Activated T-helper 1 cell treated with anti-CD3 and anti-CD28 coated beads, Interleukin-12 subunit alpha, Interleukin-12 subunit beta, Interleukin-2, Interleukin-4 antibody, amounts not matched to agents 30 ng/mL and 10 ng/mL and 1 ng/mL, durations not matched to agents 14 hours and 24 hours and 36 hours (primary cell): Measurements from ENCODE around the gene SMIM24. TPM values are rescaled to one million over a fixed set of nuclear protein-coding genes. Genes with fewer than 3 reads are reported as not detected.

ENCODE experiments used
- DNase-seq: peaks from one replicate; pipeline ENCODE4 v3.0.0; 2021; ENCODE audit warnings: low spot score
- H3K27ac Mint-ChIP-seq: one replicate; pipeline ENCODE4 v1.8.0; 2021; ENCODE audit warnings: mild to moderate bottlenecking, mixed read lengths
- H3K27me3 Mint-ChIP-seq: one replicate; pipeline ENCODE4 v1.8.0; 2022; ENCODE audit warnings: mild to moderate bottlenecking, moderate library complexity, mixed read lengths; ENCODE audit not compliant: insufficient read depth
- H3K36me3 Mint-ChIP-seq: one replicate; pipeline ENCODE4 v1.8.0; 2021; ENCODE audit warnings: low read depth, mixed read lengths
- H3K4me1 Mint-ChIP-seq: one replicate; pipeline ENCODE4 v1.8.0; 2021; ENCODE audit warnings: low read depth, mixed read lengths
- H3K4me3 Mint-ChIP-seq: one replicate; pipeline ENCODE4 v1.8.0; 2021; ENCODE audit warnings: mild to moderate bottlenecking, moderate library complexity, mixed read lengths
- H3K9me3 Mint-ChIP-seq: one replicate; pipeline ENCODE4 v1.8.0; 2021; ENCODE audit warnings: mixed read lengths
- intact Hi-C: fragments of 100-400 bp; cut with micrococcal nuclease; formaldehyde crosslinking; loops from one replicate; pipeline ENCODE4 v1.15.1; 2024
- total RNA-seq: library from RNA; stranded (reverse); gene quantifications from 2 replicates; pipeline ENCODE4 v1.2.3, GENCODE V29; 2022

SMIM24 gene
- total RNA-seq, 1 donor from 2014 or later, result not detected

GRCh38 chr19:3469638-3470499 is 10.5 kb downstream of the SMIM24 start:
- H3K9me3 Mint-ChIP-seq, result no peaks in the 10 kb centered on the region
- no peak overlapping the region for H3K4me3 Mint-ChIP-seq
- no peaks in the 10 kb centered on the region for H3K27me3 Mint-ChIP-seq
- intact Hi-C loops, result no loop called here
- H3K27ac Mint-ChIP-seq, result no peak overlapping the region
- DNase-seq, result no peak
- H3K36me3 Mint-ChIP-seq, result no peaks in the 10 kb centered on the region
- no peaks in the 10 kb centered on the region for H3K4me1 Mint-ChIP-seq

GRCh38 chr19:3468211-3468610 is 12.1 kb downstream of the SMIM24 start:
- no peak for DNase-seq
- Mint-ChIP-seq H3K4me3 (no peak overlapping the region), H3K36me3 (no peaks in the 10 kb centered on the region), H3K9me3 (no peaks in the 10 kb centered on the region), H3K27me3 (no peaks in the 10 kb centered on the region), H3K4me1 (no peaks in the 10 kb centered on the region), H3K27ac (no peak overlapping the region)
- intact Hi-C loops, result no loop called here

- Mint-ChIP-seq H3K4me3 (no peak overlapping the region), H3K27me3 (no peaks in the 10 kb centered on the region), H3K9me3 (no peaks in the 10 kb centered on the region), H3K4me1 (no peaks in the 10 kb centered on the region), H3K36me3 (peaks cover 2% of the 10 kb centered on the region), H3K27ac (no peak overlapping the region)
- intact Hi-C loops, result no loop called here
- no peak for DNase-seq
Measured at GRCh38 chr19:3467437-3468198, 12.7 kb downstream of the SMIM24 start.

- H3K4me3 Mint-ChIP-seq, result no peak overlapping the region
- H3K9me3 Mint-ChIP-seq, result no peaks in the 10 kb centered on the region
- H3K27me3 Mint-ChIP-seq, result no peaks in the 10 kb centered on the region
- peaks cover 2% of the 10 kb centered on the region for H3K36me3 Mint-ChIP-seq
- no peak overlapping the region for H3K27ac Mint-ChIP-seq
- DNase-seq, result no peak
- H3K4me1 Mint-ChIP-seq, result no peaks in the 10 kb centered on the region
- intact Hi-C loops, result no loop called here
Measured at GRCh38 chr19:3466635-3467034, 13.7 kb downstream of the SMIM24 start.

GRCh38 chr19:3465552-3465951 is 14.8 kb downstream of the SMIM24 start:
- H3K27me3 Mint-ChIP-seq, result no peaks in the 10 kb centered on the region
- H3K27ac Mint-ChIP-seq, result no peak overlapping the region
- H3K4me3 Mint-ChIP-seq, result no peak overlapping the region
- no peak for DNase-seq
- no peaks in the 10 kb centered on the region for H3K9me3 Mint-ChIP-seq
- H3K4me1 Mint-ChIP-seq, result no peaks in the 10 kb centered on the region
- H3K36me3 Mint-ChIP-seq, result peaks cover 2% of the 10 kb centered on the region
- intact Hi-C loops, result no loop called here

- no peak overlapping the region for H3K27ac Mint-ChIP-seq
- no peak overlapping the region for H3K4me3 Mint-ChIP-seq
- intact Hi-C loops, result no loop called here
- H3K27me3 Mint-ChIP-seq, result no peaks in the 10 kb centered on the region
- no peaks in the 10 kb centered on the region for H3K9me3 Mint-ChIP-seq
- H3K4me1 Mint-ChIP-seq, result no peaks in the 10 kb centered on the region
- DNase-seq, result no peak
- H3K36me3 Mint-ChIP-seq, result peaks cover 2% of the 10 kb centered on the region
Measured at GRCh38 chr19:3464587-3465235, 15.6 kb downstream of the SMIM24 start.

- no peak for DNase-seq
- intact Hi-C loops, result no loop called here
- Mint-ChIP-seq H3K27me3 (no peaks in the 10 kb centered on the region), H3K36me3 (peaks cover 2% of the 10 kb centered on the region), H3K27ac (no peak overlapping the region), H3K9me3 (no peaks in the 10 kb centered on the region), H3K4me3 (no peak overlapping the region), H3K4me1 (no peaks in the 10 kb centered on the region)
Measured at GRCh38 chr19:3463714-3464586, 16.4 kb downstream of the SMIM24 start.

- H3K4me1 Mint-ChIP-seq, result no peaks in the 10 kb centered on the region
- no peaks in the 10 kb centered on the region for H3K27me3 Mint-ChIP-seq
Measured at GRCh38 chr19:3462991-3463713, 17.2 kb downstream of the SMIM24 start.

GRCh38 chr19:3459965-3460582 is 20.3 kb downstream of the SMIM24 start:
- intact Hi-C loops, result no loop called here
- no peak for DNase-seq
- no peak overlapping the region for H3K27ac Mint-ChIP-seq

More at GRCh38 chr19:3462991-3463713, 17.2 kb downstream of the SMIM24 start:
- Mint-ChIP-seq H3K4me3 (no peak overlapping the region), H3K27ac (no peak overlapping the region), H3K36me3 (peaks cover 2% of the 10 kb centered on the region), H3K9me3 (no peaks in the 10 kb centered on the region)
- DNase-seq, result no peak
- intact Hi-C loops, result no loop called here

GRCh38 chr19:3459089-3459881 is 21.0 kb downstream of the SMIM24 start:
- Mint-ChIP-seq H3K27me3 (no peaks in the 10 kb centered on the region), H3K27ac (no peak overlapping the region), H3K4me1 (no peaks in the 10 kb centered on the region), H3K4me3 (no peak overlapping the region), H3K9me3 (no peaks in the 10 kb centered on the region), H3K36me3 (peaks cover 2% of the 10 kb centered on the region)
- intact Hi-C loops, result no loop called here
- DNase-seq, result no peak

More at GRCh38 chr19:3459965-3460582, 20.3 kb downstream of the SMIM24 start:
- Mint-ChIP-seq H3K9me3 (no peaks in the 10 kb centered on the region), H3K4me3 (no peak overlapping the region), H3K27me3 (no peaks in the 10 kb centered on the region), H3K4me1 (no peaks in the 10 kb centered on the region), H3K36me3 (peaks cover 2% of the 10 kb centered on the region)
